H9 (cell line): ENCODE measurements around the gene PRKAR2B. TPM values are rescaled to one million over a fixed set of nuclear protein-coding genes. Genes with fewer than 3 reads are reported as not detected.

Source experiments
- DNase-seq: peaks from one replicate; pipeline ENCODE4 v3.0.0-alpha.2; 2017
- H2AFZ ChIP-seq: one replicate; pipeline ENCODE4 v1.6.1; 2013; ENCODE audit warnings: mild to moderate bottlenecking, low read length, control low read depth, moderate library complexity
- H2AK5ac ChIP-seq: 2 replicates; pipeline ENCODE4 v1.6.1; 2013; ENCODE audit warnings: low read length, control low read depth, mixed read lengths; ENCODE audit not compliant: insufficient read length
- H2BK120ac ChIP-seq: one replicate; pipeline ENCODE4 v1.6.1; 2013; ENCODE audit warnings: low read depth, mild to moderate bottlenecking, low read length, control low read depth, inconsistent platforms; ENCODE audit not compliant: poor library complexity, severe bottlenecking
- H2BK12ac ChIP-seq: 2 replicates; pipeline ENCODE4 v1.6.1; 2013; ENCODE audit warnings: low read length, control low read depth, mixed read lengths, low read depth; ENCODE audit not compliant: insufficient read length
- H2BK15ac ChIP-seq: 2 replicates; pipeline ENCODE4 v1.6.1; 2013; ENCODE audit warnings: low read depth, low read length, control low read depth
- H2BK20ac ChIP-seq: one replicate; pipeline ENCODE4 v1.6.1; 2013; ENCODE audit warnings: low read depth, mild to moderate bottlenecking, low read length, control low read depth, inconsistent platforms; ENCODE audit not compliant: poor library complexity, severe bottlenecking
- H2BK5ac ChIP-seq: 2 replicates; pipeline ENCODE4 v1.6.1; 2013; ENCODE audit warnings: low read length, control low read depth, mixed read lengths; ENCODE audit not compliant: insufficient read length
- H3K14ac ChIP-seq: 2 replicates; pipeline ENCODE4 v1.6.1; 2013; ENCODE audit warnings: low read length, control low read depth; ENCODE audit not compliant: insufficient read depth
- H3K18ac ChIP-seq: 2 replicates; pipeline ENCODE4 v1.6.1; 2013; ENCODE audit warnings: low read depth, mild to moderate bottlenecking, mixed read lengths, low read length, control low read depth; ENCODE audit not compliant: insufficient read length
- H3K23ac ChIP-seq: 2 replicates; pipeline ENCODE4 v1.6.1; 2013; ENCODE audit warnings: low read length, control low read depth, mixed read lengths, low read depth; ENCODE audit not compliant: insufficient read length
- H3K23me2 ChIP-seq: 2 replicates; pipeline ENCODE4 v1.6.1; 2013; ENCODE audit warnings: low read depth, mild to moderate bottlenecking, mixed read lengths, low read length, control low read depth; ENCODE audit not compliant: insufficient read length, poor library complexity, severe bottlenecking
- H3K27ac ChIP-seq: 2 replicates; pipeline ENCODE4 v1.5.1; 2013; ENCODE audit warnings: low read length, control low read depth, mixed read lengths, low read depth; ENCODE audit not compliant: insufficient read length
- H3K27me3 ChIP-seq: 2 replicates; pipeline ENCODE4 v1.6.1; 2013; ENCODE audit warnings: low read length, control low read depth, inconsistent platforms; ENCODE audit not compliant: insufficient read depth
- H3K4ac ChIP-seq: 2 replicates; pipeline ENCODE4 v1.6.1; 2013; ENCODE audit warnings: low read depth, mild to moderate bottlenecking, control low read depth, inconsistent platforms, low read length, moderate library complexity
- H3K4me1 ChIP-seq: 2 replicates; pipeline ENCODE4 v1.6.1; 2013; ENCODE audit warnings: low read length, control low read depth, inconsistent platforms; ENCODE audit not compliant: insufficient read depth
- H3K4me2 ChIP-seq: 2 replicates; pipeline ENCODE4 v1.6.1; 2013; ENCODE audit warnings: low read length, control low read depth, mixed read lengths; ENCODE audit not compliant: insufficient read length, insufficient read depth
- H3K56ac ChIP-seq: 2 replicates; pipeline ENCODE4 v1.6.1; 2013; ENCODE audit warnings: low read depth, mild to moderate bottlenecking, mixed read lengths, low read length, control low read depth; ENCODE audit not compliant: insufficient read length
- H3K79me1 ChIP-seq: 2 replicates; pipeline ENCODE4 v1.6.1; 2013; ENCODE audit warnings: low read depth, mild to moderate bottlenecking, moderate library complexity, low read length, control low read depth, inconsistent platforms; ENCODE audit not compliant: insufficient read depth, poor library complexity, severe bottlenecking
- H3K79me2 ChIP-seq: 2 replicates; pipeline ENCODE4 v1.6.1; 2013; ENCODE audit warnings: low read length, control low read depth, inconsistent platforms; ENCODE audit not compliant: insufficient read depth
- H3K9ac ChIP-seq: 2 replicates; pipeline ENCODE4 v1.6.1; 2013; ENCODE audit warnings: low read length, control low read depth, mixed read lengths; ENCODE audit not compliant: insufficient read length; ENCODE audit errors: extremely low read depth
- H3K9me3 ChIP-seq: one replicate; pipeline ENCODE4 v1.6.1; 2013; ENCODE audit warnings: low read depth, low read length, inconsistent platforms; ENCODE audit not compliant: control insufficient read depth
- H3T11ph ChIP-seq: one replicate; pipeline ENCODE4 v1.6.1; 2013; ENCODE audit warnings: mild to moderate bottlenecking, low read length, control low read depth, inconsistent platforms
- H4K20me1 ChIP-seq: one replicate; pipeline ENCODE4 v1.6.1; 2013; ENCODE audit not compliant: control insufficient read depth, insufficient read length, insufficient read depth
- H4K5ac ChIP-seq: 2 replicates; pipeline ENCODE4 v1.6.1; 2013; ENCODE audit warnings: low read depth, mild to moderate bottlenecking, mixed read lengths, low read length, control low read depth; ENCODE audit not compliant: insufficient read length
- H4K8ac ChIP-seq: replicated peaks from 2 replicates; pipeline ENCODE4 v1.6.1; 2013; ENCODE audit warnings: low read length, control low read depth, mixed read lengths, low read depth; ENCODE audit not compliant: insufficient read length
- H4K91ac ChIP-seq: 2 replicates; pipeline ENCODE4 v1.6.1; 2013; ENCODE audit warnings: low read depth, mild to moderate bottlenecking, moderate library complexity, mixed read lengths, low read length, control low read depth; ENCODE audit not compliant: insufficient read length
- H3K27ac Mint-ChIP-seq, 3 experiments: 2 replicates in 2 of 3; 3 replicates in 1 of 3; pipeline ENCODE4 v1.8.0; 2020 to 2021; ENCODE audit warnings: mixed read lengths in 3 of 3, mild to moderate bottlenecking in 1 of 3, moderate library complexity in 1 of 3
- H3K27me3 Mint-ChIP-seq: 2 replicates; pipeline ENCODE4 v1.8.0; 2021; ENCODE audit warnings: low read depth, mild to moderate bottlenecking, moderate library complexity, mixed read lengths
- H3K36me3 Mint-ChIP-seq, 3 experiments: 2 replicates in 2 of 3; 3 replicates in 1 of 3; pipeline ENCODE4 v1.8.0; 2020 to 2021; ENCODE audit warnings: low read depth in 3 of 3, mixed read lengths in 3 of 3; ENCODE audit not compliant: insufficient read depth in 1 of 3
- H3K4me1 Mint-ChIP-seq, 2 experiments: 2 replicates each; pipeline ENCODE4 v1.8.0; 2020; ENCODE audit warnings: mixed read lengths in 2 of 2
- H3K4me3 Mint-ChIP-seq, 2 experiments: 2 replicates in 1 of 2; 3 replicates in 1 of 2; pipeline ENCODE4 v1.8.0; 2020 to 2021; ENCODE audit warnings: mild to moderate bottlenecking in 2 of 2, mixed read lengths in 2 of 2, moderate library complexity in 1 of 2
- H3K9me3 Mint-ChIP-seq, 2 experiments: 2 replicates in 1 of 2; 3 replicates in 1 of 2; pipeline ENCODE4 v1.8.0; 2020; ENCODE audit warnings: mild to moderate bottlenecking in 2 of 2, mixed read lengths in 2 of 2, moderate library complexity in 1 of 2
- CTCF ChIP-seq: fragments of 200-600 bp; sonication (generic); conservative IDR thresholded peaks from 3 replicates; pipeline ENCODE4 v1.8.0; 2021; ENCODE audit warnings: antibody characterized with exemption, mild to moderate bottlenecking
- WGBS: extraction: QIAGEN DNeasy Blood & Tissue Kit; methylation state at CpG from one replicate; pipeline ENCODE4 v1.1.7; 2013; ENCODE audit warnings: missing lambda C conversion rate, low lambda C conversion rate, mixed read lengths; ENCODE audit not compliant: insufficient read length; ENCODE audit errors: extremely low coverage; 5-methylcytosine and 5-hydroxymethylcytosine counted together
- total RNA-seq: library from RNA; stranded (reverse); gene quantifications from 2 replicates; pipeline ENCODE4 v1.2.1, GENCODE V29; 2021

The PRKAR2B gene
- total RNA-seq, 1 experiment from 2014 or later = 16.6 TPM

GRCh38 chr7:107194052-107194451 is 149.5 kb downstream of the PRKAR2B start:
- no CpG with 5 or more reads among the region's 1 CpG for WGBS
- H3K79me1 ChIP-seq = no peaks in the 10 kb centered on the region
- no peak overlapping the region for H3K27ac ChIP-seq
- Mint-ChIP-seq H3K9me3 (no peaks in the 10 kb centered on the region), H3K4me1 (peaks cover 0 to 4% of the 10 kb centered on the region in 2 experiments; a peak in 2 of 4 replicates), H3K36me3 (peaks cover 7 to 41% (median 24%) of the 10 kb centered on the region in 3 experiments; a peak in 6 of 7 replicates), H3K27me3 (no peaks in the 10 kb centered on the region), H3K4me3 (no peak overlapping the region), H3K27ac (no peak overlapping the region)
- TF ChIP-seq CTCF = no peak
- no peak overlapping the region for H2BK12ac ChIP-seq
- H2BK120ac ChIP-seq = no peak overlapping the region
- no peak overlapping the region for H4K5ac ChIP-seq
- no peak overlapping the region for H3K4ac ChIP-seq
- no peak overlapping the region for H2AFZ ChIP-seq
- H3K56ac ChIP-seq = no peak overlapping the region
- H3K14ac ChIP-seq = no peak overlapping the region
- H3K23me2 ChIP-seq = no peaks in the 10 kb centered on the region
- H4K20me1 ChIP-seq = no peaks in the 10 kb centered on the region
- H4K8ac ChIP-seq = no peak overlapping the region
- no peak overlapping the region for H2BK5ac ChIP-seq
- no peak overlapping the region for H3K4me2 ChIP-seq
- H3K4me1 ChIP-seq = no peaks in the 10 kb centered on the region
- H3K9me3 ChIP-seq = no peaks in the 10 kb centered on the region
- H2BK20ac ChIP-seq = no peak overlapping the region
- no peak overlapping the region for H2BK15ac ChIP-seq
- no peak for DNase-seq
- H3T11ph ChIP-seq = no peak overlapping the region
- H3K9ac ChIP-seq = no peak overlapping the region
- H2AK5ac ChIP-seq = no peak overlapping the region
- no peak overlapping the region for H3K18ac ChIP-seq
- H3K23ac ChIP-seq = no peak overlapping the region
- H3K79me2 ChIP-seq = no peaks in the 10 kb centered on the region
- H3K27me3 ChIP-seq = no peaks in the 10 kb centered on the region
- no peak overlapping the region for H4K91ac ChIP-seq
